ENCODE results near the gene TOM1.

TOM1 gene

GRCh38 chr22:35335468-35335867 lies 35.8 kb downstream of the TOM1 start:
- Histone ChIP-seq H2BK5ac (ENCODE audit: low read depth, low read length, poor library complexity) (no peak overlapping the region), H3K4me2 (ENCODE audit: low read length) (no peak overlapping the region), H2BK12ac (ENCODE audit: low read length) (no peak overlapping the region), H3K4ac (ENCODE audit: low read depth, low read length) (no peak overlapping the region), H4K12ac (ENCODE audit: low read depth, low read length) (no peak overlapping the region), H3K9me3 (ENCODE audit: insufficient read depth, low read depth, low read length) (peaks cover 2% of the 10 kb centered on the region), H3K4me3 (ENCODE audit: low read depth, low read length) (no peak overlapping the region), H2AFZ (ENCODE audit: insufficient read depth, low read length, poor library complexity) (no peak overlapping the region), H3K9ac (ENCODE audit: low read length) (no peak overlapping the region), H2AK5ac (ENCODE audit: low read length) (no peak overlapping the region), H3K79me1 (ENCODE audit: low read length) (no peaks in the 10 kb centered on the region), H3K27ac (ENCODE audit: low read depth, low read length) (no peak overlapping the region), H4K8ac (ENCODE audit: low read depth, low read length) (no peak overlapping the region), H3K18ac (ENCODE audit: low read length) (no peak overlapping the region), H4K91ac (ENCODE audit: low read depth, low read length) (no peak overlapping the region), H3K27me3 (ENCODE audit: insufficient read depth, low read length) (no peaks in the 10 kb centered on the region), H3K79me2 (ENCODE audit: control insufficient read depth, insufficient read depth, low read length, poor library complexity) (no peaks in the 10 kb centered on the region), H3K4me1 (ENCODE audit: control insufficient read depth in 1 of 2, insufficient read depth in 2 of 2, low read length in 2 of 2) (peaks cover 4 to 8% of the 10 kb centered on the region in 2 experiments), H2BK120ac (ENCODE audit: insufficient read depth, low read length, poor library complexity) (no peak overlapping the region), H3K14ac (ENCODE audit: low read length) (no peak overlapping the region), H3K23ac (ENCODE audit: low read length) (no peak overlapping the region), H3K36me3 (ENCODE audit: control insufficient read depth in 1 of 2, insufficient read depth in 2 of 2, low read length in 2 of 2) (peaks cover 68 to 77% of the 10 kb centered on the region in 2 experiments)
- no CpG with 5 or more reads among the region's 7 CpGs for WGBS (ENCODE audit: extremely low coverage, insufficient coverage, insufficient read length)
- DNase-seq: no peak

GRCh38 chr22:35335936-35336781 lies 36.5 kb downstream of the TOM1 start:
- Histone ChIP-seq H4K12ac (ENCODE audit: low read depth, low read length) (no peak overlapping the region), H4K8ac (ENCODE audit: low read depth, low read length) (no peak overlapping the region), H2AFZ (ENCODE audit: insufficient read depth, low read length, poor library complexity) (no peak overlapping the region), H3K4ac (ENCODE audit: low read depth, low read length) (no peak overlapping the region), H3K36me3 (ENCODE audit: control insufficient read depth in 1 of 2, insufficient read depth in 2 of 2, low read length in 2 of 2) (peaks cover 72 to 80% of the 10 kb centered on the region in 2 experiments), H2BK12ac (ENCODE audit: low read length) (no peak overlapping the region), H3K9me3 (ENCODE audit: insufficient read depth, low read depth, low read length) (peaks cover 4% of the 10 kb centered on the region), H3K4me3 (ENCODE audit: low read depth, low read length) (no peak overlapping the region), H4K91ac (ENCODE audit: low read depth, low read length) (no peak overlapping the region), H3K4me1 (ENCODE audit: control insufficient read depth in 1 of 2, insufficient read depth in 2 of 2, low read length in 2 of 2) (peaks cover 3 to 6% of the 10 kb centered on the region in 2 experiments), H3K18ac (ENCODE audit: low read length) (no peak overlapping the region), H3K14ac (ENCODE audit: low read length) (no peak overlapping the region), H3K23ac (ENCODE audit: low read length) (no peak overlapping the region), H3K79me1 (ENCODE audit: low read length) (no peaks in the 10 kb centered on the region), H3K4me2 (ENCODE audit: low read length) (no peak overlapping the region), H2BK120ac (ENCODE audit: insufficient read depth, low read length, poor library complexity) (no peak overlapping the region), H2BK5ac (ENCODE audit: low read depth, low read length, poor library complexity) (no peak overlapping the region), H3K9ac (ENCODE audit: low read length) (peak overlapping the region; percentile 25), H3K79me2 (ENCODE audit: control insufficient read depth, insufficient read depth, low read length, poor library complexity) (no peaks in the 10 kb centered on the region), H3K27ac (ENCODE audit: low read depth, low read length) (no peak overlapping the region), H3K27me3 (ENCODE audit: insufficient read depth, low read length) (no peaks in the 10 kb centered on the region), H2AK5ac (ENCODE audit: low read length) (no peak overlapping the region)
- no peak for DNase-seq
- no CpG with 5 or more reads among the region's 12 CpGs for WGBS (ENCODE audit: extremely low coverage, insufficient coverage, insufficient read length)

GRCh38 chr22:35337932-35338331 lies 38.2 kb downstream of the TOM1 start:
- Histone ChIP-seq H3K79me1 (ENCODE audit: low read length) (no peaks in the 10 kb centered on the region), H4K8ac (ENCODE audit: low read depth, low read length) (no peak overlapping the region), H3K18ac (ENCODE audit: low read length) (no peak overlapping the region), H3K9me3 (ENCODE audit: insufficient read depth, low read depth, low read length) (peaks cover 6% of the 10 kb centered on the region), H3K4me1 (ENCODE audit: control insufficient read depth in 1 of 2, insufficient read depth in 2 of 2, low read length in 2 of 2) (peaks cover 3 to 6% of the 10 kb centered on the region in 2 experiments), H4K12ac (ENCODE audit: low read depth, low read length) (no peak overlapping the region), H4K91ac (ENCODE audit: low read depth, low read length) (no peak overlapping the region), H3K4ac (ENCODE audit: low read depth, low read length) (no peak overlapping the region), H2BK12ac (ENCODE audit: low read length) (no peak overlapping the region), H2BK5ac (ENCODE audit: low read depth, low read length, poor library complexity) (no peak overlapping the region), H3K23ac (ENCODE audit: low read length) (no peak overlapping the region), H3K9ac (ENCODE audit: low read length) (no peak overlapping the region), H3K27me3 (ENCODE audit: insufficient read depth, low read length) (no peaks in the 10 kb centered on the region), H3K36me3 (ENCODE audit: control insufficient read depth in 1 of 2, insufficient read depth in 2 of 2, low read length in 2 of 2) (peaks cover 78 to 85% of the 10 kb centered on the region in 2 experiments), H2AK5ac (ENCODE audit: low read length) (no peak overlapping the region), H2AFZ (ENCODE audit: insufficient read depth, low read length, poor library complexity) (no peak overlapping the region), H3K27ac (ENCODE audit: low read depth, low read length) (no peak overlapping the region), H3K4me3 (ENCODE audit: low read depth, low read length) (no peak overlapping the region), H2BK120ac (ENCODE audit: insufficient read depth, low read length, poor library complexity) (no peak overlapping the region), H3K14ac (ENCODE audit: low read length) (no peak overlapping the region), H3K79me2 (ENCODE audit: control insufficient read depth, insufficient read depth, low read length, poor library complexity) (no peaks in the 10 kb centered on the region), H3K4me2 (ENCODE audit: low read length) (no peak overlapping the region)
- no peak for DNase-seq
- WGBS (ENCODE audit: extremely low coverage, insufficient coverage, insufficient read length): no CpG with 5 or more reads among the region's 4 CpGs

GRCh38 chr22:35341090-35341874 lies 41.6 kb downstream of the TOM1 start:
- Histone ChIP-seq H3K79me2 (ENCODE audit: control insufficient read depth, insufficient read depth, low read length, poor library complexity) (no peaks in the 10 kb centered on the region), H3K27ac (ENCODE audit: low read depth, low read length) (no peak overlapping the region), H3K14ac (ENCODE audit: low read length) (no peak overlapping the region), H3K27me3 (ENCODE audit: insufficient read depth, low read length) (no peaks in the 10 kb centered on the region), H4K8ac (ENCODE audit: low read depth, low read length) (no peak overlapping the region), H2AFZ (ENCODE audit: insufficient read depth, low read length, poor library complexity) (no peak overlapping the region), H3K18ac (ENCODE audit: low read length) (no peak overlapping the region), H3K36me3 (ENCODE audit: control insufficient read depth in 1 of 2, insufficient read depth in 2 of 2, low read length in 2 of 2) (peaks cover 71 to 80% of the 10 kb centered on the region in 2 experiments), H3K4me3 (ENCODE audit: low read depth, low read length) (no peak overlapping the region), H4K91ac (ENCODE audit: low read depth, low read length) (no peak overlapping the region), H3K23ac (ENCODE audit: low read length) (no peak overlapping the region), H3K9me3 (ENCODE audit: insufficient read depth, low read depth, low read length) (peaks cover 12% of the 10 kb centered on the region), H3K79me1 (ENCODE audit: low read length) (no peaks in the 10 kb centered on the region), H2BK12ac (ENCODE audit: low read length) (no peak overlapping the region), H3K4me1 (ENCODE audit: control insufficient read depth in 1 of 2, insufficient read depth in 2 of 2, low read length in 2 of 2) (no peaks in the 10 kb centered on the region), H3K4me2 (ENCODE audit: low read length) (no peak overlapping the region), H2BK120ac (ENCODE audit: insufficient read depth, low read length, poor library complexity) (no peak overlapping the region), H3K4ac (ENCODE audit: low read depth, low read length) (no peak overlapping the region), H4K12ac (ENCODE audit: low read depth, low read length) (no peak overlapping the region), H2BK5ac (ENCODE audit: low read depth, low read length, poor library complexity) (no peak overlapping the region), H3K9ac (ENCODE audit: low read length) (no peak overlapping the region), H2AK5ac (ENCODE audit: low read length) (no peak overlapping the region)
- peak in 1 of 2 donors; percentile 53 for DNase-seq
- no CpG with 5 or more reads among the region's 19 CpGs for whole genome bisulfite sequencing (ENCODE audit: extremely low coverage, insufficient coverage, insufficient read length)
